Inflammatory macrophage treated with lipopolysaccharide for 1 hour (primary cell): ENCODE measurements around the gene SLC2A5.
"Not testable (repeated sequence)": the region's sequence is repeated elsewhere in the genome, so short reads cannot be mapped to it uniquely, and the experiment has no call there.

Source experiments
- DNase-seq, 2 donors: peaks; one replicate each; pipeline ENCODE4 v3.0.0-alpha.2; 2020 to 2022

Gene SLC2A5

DNA sequence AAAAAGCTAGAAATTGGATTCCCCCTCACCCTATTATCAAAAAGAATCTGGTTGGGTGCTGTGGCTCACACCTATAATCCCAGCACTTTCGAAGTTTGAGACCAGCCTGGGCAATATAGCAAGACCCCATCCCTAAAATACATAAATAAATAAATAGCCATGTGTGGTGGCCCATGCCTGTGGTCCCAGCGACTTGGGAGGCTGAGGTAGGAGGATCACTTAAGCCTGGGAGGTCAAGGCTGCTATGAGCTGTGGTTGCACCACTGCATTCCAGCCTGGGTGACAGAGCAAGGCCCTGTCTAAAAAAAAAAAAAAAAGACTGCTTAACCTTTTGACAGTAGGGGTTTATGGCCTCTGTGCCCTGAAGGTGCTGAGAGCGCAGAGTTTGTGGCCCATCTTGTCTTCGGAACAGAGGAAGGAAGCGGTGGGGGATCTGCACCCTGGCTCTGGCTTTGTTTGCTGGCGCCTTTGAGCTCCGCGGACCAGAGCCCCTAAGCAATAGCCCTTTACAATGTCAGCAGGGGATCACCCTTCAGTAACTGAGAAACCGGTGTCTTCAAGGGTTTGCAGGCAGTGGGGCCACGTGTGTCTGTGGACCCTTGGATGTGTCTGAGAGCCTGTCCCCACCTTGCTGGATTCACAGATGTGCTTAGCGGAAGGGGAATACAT lies 65.3 kb downstream of the SLC2A5 start:
- DNase-seq, result no peak

DNA sequence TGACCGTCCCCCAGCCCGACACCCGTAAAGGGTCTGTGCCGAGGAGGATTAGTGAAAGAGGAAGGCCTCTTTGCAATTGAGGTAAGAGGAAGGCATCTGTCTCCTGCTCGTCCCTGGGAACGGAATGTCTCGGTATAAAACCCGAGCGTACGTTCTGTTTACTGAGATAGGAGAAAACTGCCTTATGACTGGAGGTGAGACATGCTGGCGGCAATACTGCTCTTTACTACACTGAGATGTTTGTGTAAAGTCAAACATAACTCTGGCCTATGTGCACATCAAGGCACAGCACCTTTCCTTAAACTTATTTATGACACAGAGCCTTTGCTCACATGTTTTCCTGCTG lies 67.2 kb downstream of the SLC2A5 start:
- not testable (repeated sequence) for DNase-seq

DNA sequence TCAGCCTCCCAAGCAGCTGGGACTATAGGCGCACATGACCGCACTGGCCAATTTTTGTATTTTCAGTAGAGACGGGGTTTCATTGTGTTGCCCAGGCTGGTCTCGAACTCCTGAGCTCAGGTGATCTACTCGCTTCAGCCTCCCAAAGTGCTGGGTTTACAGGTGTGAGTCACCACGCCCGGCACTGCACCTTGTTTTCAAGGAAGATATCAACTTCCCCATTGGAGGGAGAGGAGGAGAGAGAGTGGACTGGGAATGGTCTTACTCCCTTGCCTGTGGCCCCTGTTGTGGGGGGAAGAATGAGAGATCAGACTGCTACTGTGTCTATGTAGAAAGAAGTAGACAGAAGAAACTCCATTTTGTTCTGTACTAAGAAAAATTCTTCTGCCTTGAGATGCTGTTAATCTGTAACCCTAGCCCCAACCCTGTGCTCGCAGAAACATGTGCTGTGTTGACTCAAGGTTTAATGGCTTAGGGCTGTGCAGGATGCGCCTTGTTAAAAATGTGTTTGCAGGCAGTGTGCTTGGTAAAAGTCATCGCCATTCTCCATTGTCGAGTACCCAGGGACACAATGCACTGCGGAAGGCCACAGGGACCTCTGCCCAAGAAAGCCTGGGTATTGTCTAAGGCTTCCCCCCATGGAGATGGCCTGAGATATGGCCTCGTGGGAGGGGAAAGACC lies 67.8 kb downstream of the SLC2A5 start:
- DNase-seq, result not testable (repeated sequence)

DNA sequence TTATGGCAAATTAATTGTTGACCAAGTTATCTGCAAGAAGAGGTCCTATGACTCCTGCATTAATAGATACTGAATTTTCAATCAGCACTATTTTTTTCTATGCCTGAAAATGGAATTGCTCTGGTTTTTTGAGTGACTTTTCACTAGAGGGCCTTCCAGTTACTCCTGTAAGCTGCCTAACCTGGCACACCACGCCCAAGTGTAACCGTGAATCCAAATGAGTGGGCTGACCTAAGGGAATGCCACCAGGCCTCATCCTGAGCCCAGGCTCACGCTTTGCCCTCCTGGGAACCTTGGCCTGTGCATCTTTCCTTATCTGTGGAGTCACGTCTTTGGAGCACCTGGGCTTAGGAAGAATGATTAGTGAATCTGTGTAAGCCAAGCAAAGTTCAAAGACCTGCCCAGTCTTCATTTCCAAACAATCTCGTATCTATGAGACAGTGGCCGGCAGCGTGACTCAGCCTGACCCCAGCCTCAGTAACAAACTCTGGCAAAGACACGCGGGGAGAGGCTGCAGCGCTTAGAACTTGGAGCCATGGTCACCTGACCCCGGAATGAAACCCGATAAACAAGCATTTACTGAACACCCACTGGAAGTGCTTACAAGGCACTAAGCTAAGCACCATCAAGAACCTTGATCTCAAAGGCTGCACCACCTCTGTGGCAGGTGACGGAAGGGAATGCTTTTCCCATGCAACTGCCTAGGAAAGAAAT lies 75.3 kb downstream of the SLC2A5 start:
- not testable (repeated sequence) for DNase-seq

DNA sequence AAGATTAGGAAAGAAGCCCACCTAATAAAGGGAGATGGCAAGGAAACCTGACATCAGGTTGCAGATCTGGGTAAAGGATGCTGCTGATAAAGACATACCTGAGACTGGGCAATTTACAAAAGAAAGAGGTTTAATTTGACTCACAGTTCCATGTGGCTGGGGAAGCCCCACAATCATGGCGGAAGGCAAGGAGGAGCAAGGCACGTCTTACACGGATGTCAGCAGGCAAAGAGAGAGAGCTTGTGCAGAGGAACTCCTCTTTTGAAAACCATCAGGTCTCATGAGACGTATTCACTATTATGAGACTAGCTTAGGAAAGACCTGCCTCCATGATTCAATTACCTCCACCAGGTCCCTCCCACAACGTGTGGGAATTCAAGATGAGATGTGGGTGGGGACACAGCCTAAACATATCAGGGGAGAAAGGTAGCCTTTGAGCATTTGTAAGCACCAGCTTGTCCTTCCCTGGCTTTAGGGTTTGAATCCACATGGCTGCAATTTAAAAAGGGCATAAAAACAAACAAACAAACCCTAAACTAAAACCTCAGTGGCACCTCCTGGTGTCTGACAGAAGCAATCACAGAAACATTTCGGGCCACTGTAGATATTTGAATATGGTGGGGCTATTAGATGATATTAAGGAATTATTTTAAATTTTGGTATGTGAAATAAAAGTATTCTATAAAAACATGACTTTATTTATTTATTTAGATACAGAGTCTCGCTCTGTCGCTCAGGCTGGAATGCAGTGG lies 76.3 kb downstream of the SLC2A5 start:
- no peak for DNase-seq

DNA sequence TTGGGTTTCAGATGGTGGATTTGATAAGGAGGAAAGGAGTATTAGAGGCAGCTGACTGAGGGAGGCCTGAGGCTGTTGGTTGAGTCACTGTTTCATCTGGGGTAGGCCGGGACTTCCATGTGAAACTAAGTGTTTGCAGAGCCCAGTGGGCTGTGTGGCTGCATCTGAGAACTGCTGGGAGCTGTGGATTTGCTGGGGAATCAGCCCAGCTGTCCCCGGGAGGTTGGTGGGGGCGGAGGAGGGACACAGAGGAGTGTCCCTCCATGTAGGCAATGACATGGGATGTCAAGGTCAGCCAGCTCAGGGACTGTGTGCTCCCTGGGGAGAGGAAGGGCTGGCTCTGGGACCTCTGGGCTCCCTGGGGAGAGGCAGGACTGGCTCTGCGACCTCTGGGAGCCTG lies 79.6 kb downstream of the SLC2A5 start:
- no peak for DNase-seq

DNA sequence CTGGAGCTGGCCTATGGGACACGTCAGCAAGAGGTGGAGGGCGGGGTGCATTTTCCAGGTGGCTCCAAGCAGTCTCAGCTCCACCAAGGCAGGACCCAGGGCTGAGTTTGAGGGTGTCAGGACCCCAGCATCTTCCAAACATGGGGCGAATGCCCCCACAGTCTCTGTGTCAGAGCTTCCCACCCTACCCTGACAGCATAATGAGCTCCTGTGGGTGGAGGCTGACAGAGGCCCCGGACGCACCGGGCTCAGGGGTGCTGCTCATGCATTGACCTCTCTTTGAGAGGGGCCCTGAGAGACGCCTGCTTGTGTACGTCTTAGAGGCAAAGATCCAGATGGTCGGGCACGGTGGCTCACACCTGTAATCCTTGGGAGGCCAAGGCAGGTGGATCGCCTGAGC lies 80.4 kb downstream of the SLC2A5 start:
- DNase-seq, result no peak

DNA sequence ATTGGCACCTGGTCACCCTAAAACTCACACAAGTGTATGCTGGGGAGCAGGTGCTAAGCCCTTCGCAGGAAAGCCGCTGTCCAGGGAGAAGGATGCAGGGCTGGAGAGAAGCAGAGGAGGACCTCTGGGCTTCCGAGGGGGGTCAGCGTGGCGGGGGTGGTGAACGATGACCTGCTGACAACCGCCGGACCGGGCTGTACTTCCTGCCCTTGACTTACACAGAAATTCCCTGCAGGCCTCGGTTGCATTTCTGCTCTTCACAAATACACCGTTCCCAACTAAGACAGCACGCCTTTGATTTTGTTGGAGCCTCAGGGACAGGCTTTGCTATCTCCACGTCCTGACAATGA lies 80.8 kb downstream of the SLC2A5 start:
- DNase-seq, result no peak

DNA sequence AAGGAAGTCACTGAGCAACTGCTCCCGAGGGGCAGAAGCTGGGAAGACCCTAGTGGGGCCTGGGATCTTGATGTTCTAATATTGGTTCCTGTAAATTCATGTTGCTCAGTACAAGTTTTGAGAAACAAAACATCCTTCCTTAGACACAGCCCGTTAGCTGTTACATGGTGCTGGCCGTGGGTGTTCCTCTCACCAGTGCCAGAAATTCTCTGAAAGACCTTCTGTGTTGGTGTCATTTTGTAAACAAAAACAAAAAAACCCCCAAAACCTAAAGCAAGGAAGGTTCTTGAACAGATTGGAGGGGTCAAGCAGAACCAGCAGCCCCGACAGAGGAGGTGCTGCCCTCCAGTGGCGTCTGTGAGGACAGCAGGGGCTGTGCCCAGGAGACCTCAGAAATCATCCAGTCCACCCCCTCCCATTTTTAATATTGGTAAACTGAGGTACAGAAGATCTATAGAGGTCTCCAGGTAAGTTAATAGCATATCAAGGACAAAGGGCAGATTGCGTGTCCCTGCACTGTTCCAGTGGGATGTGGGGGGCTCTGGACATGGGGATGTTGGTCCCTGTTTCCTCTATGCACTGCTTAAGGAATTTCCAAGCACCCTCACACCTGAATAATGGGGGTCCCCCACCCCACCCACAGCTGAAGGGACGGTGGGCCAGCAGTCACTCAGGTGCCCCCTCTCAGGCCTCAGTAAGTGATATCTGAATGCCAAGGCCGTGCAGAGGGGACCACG lies 81.4 kb downstream of the SLC2A5 start:
- peak; percentile 16 to 65 for DNase-seq

DNA sequence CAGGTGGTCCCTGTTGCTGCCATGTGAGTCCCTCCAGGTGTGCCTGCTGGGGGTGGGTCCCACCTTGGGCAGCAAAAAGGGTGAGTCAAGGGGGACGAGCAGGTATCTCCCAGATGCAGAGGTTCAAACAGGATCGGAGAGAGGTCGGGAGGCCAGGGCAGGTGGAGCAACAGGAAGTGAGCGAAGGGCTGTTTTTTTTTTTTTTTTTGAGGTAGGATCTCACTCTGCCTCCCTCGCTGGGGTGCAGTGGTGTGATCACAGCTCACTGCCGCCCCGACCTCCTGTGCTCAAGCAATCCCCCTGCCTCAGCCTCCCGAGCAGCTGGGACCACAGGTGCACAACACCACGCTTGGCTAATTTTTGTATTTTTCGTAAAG lies 82.6 kb downstream of the SLC2A5 start:
- DNase-seq, result no peak

DNA sequence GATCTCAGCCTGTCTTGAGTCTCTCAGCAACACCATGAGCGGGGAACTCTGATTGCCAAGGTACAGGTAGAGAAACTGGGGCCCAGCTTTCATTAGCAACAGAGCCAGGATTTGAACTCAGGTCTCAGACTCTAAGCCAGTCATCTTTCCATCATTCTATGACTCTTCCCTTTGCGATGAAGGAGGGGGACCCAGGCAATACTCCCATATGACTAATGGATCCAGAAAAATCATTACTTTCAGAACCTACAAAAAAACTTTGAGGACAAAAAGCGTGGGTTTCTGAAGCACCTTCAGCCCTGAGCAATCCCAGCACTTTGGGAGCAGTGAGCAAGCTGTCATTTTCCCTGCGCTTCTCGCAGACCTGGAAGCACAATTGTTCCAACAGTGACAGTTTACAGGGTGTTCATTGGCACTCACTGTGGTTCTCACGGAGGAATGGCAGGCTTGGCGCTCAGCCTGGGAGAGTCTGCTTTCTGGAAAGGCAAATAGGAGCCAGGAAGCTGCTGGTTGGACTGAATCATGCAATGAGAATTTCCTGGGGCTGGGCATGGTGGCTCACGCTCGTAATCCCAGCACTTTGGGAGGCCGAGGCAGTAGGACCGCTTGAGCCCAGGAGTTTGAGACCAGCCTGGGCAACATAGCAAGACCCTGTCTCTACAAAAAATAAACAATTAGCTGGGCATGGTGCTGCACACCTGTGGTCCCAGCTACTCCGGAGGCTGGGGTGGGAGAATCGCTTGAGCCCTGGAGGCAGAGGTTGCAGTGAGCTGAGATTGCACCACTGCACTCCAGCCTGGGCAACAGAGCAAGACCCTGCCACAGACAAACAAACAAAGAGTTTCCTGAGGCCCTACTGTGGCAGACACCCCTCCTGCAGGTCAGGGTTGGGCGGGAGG lies 83.3 kb downstream of the SLC2A5 start:
- no peak for DNase-seq
